Progenitor cell of endocrine pancreas (in vitro differentiated cells): Measurements from ENCODE around the gene UST. TPM values are rescaled to one million over a fixed set of nuclear protein-coding genes. Genes with fewer than 3 reads are reported as not detected.

Source experiments
- DNase-seq: peaks from one replicate; pipeline ENCODE4 v3.0.0; 2021; ENCODE audit warnings: low spot score; ENCODE audit not compliant: unreplicated experiment
- H3K27ac Mint-ChIP-seq: 2 replicates; pipeline ENCODE4 v1.8.0; 2021; ENCODE audit warnings: mild to moderate bottlenecking, moderate library complexity, mixed read lengths
- H3K27me3 Mint-ChIP-seq: 2 replicates; pipeline ENCODE4 v1.8.0; 2021; ENCODE audit warnings: mixed read lengths
- H3K36me3 Mint-ChIP-seq: 2 replicates; pipeline ENCODE4 v1.8.0; 2022; ENCODE audit warnings: mixed read lengths; ENCODE audit not compliant: insufficient read depth
- H3K4me1 Mint-ChIP-seq: 2 replicates; pipeline ENCODE4 v1.8.0; 2021; ENCODE audit warnings: low read depth, mixed read lengths
- H3K4me3 Mint-ChIP-seq: 2 replicates; pipeline ENCODE4 v1.8.0; 2021; ENCODE audit warnings: low read depth, mild to moderate bottlenecking, moderate library complexity, mixed read lengths
- H3K9me3 Mint-ChIP-seq: 2 replicates; pipeline ENCODE4 v1.8.0; 2021; ENCODE audit warnings: low read depth, mixed read lengths
- total RNA-seq: library from RNA; stranded (reverse); gene quantifications from 2 replicates; pipeline ENCODE4 v1.2.1, GENCODE V29; 2021
- TF ChIP-seq, protein P1 (sequence below): fragments of 200-600 bp; sonication (generic); IDR thresholded peaks from one replicate; pipeline ENCODE4 v1.5.0; 2021; ENCODE audit warnings: antibody characterized with exemption, mild to moderate bottlenecking; ENCODE audit not compliant: unreplicated experiment

The UST gene
- total RNA-seq, 1 donor from 2014 or later, result 2.9 TPM

DNA sequence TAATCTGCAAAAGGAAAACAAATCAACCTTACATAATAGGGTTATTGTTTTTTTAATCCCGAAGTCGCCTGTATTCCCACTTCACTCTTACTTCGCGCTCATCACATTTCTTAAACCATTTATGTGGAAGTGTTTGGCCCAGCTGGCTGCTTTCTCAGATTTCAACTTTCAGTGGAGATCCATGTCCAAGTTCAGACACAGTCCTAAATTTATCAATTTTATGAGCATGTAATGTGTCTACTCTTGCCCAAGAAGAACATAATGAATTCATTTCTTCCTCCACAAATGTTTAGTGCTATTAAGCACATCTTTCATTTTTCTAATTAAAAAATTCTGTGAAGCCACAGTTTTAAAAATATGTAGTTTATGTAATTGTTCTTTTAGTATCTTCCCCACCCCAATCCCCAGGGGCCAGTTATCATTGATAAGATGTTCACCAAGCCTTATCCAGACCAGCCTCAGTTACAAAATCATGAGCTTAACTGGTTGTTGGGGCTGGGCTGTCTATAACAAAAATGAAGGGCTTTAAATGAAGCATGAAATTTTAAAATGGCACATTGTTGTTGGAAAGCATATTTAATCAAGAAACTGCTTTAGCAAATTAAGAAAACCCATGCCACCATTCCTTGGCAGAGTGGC is 151.7 kb downstream of the UST start:
- H3K4me3 Mint-ChIP-seq, result no peak overlapping the region
- H3K27me3 Mint-ChIP-seq, result no peaks in the 10 kb centered on the region
- DNase-seq, result no peak
- no peaks in the 10 kb centered on the region for H3K9me3 Mint-ChIP-seq
- TF ChIP-seq, protein P1, sequence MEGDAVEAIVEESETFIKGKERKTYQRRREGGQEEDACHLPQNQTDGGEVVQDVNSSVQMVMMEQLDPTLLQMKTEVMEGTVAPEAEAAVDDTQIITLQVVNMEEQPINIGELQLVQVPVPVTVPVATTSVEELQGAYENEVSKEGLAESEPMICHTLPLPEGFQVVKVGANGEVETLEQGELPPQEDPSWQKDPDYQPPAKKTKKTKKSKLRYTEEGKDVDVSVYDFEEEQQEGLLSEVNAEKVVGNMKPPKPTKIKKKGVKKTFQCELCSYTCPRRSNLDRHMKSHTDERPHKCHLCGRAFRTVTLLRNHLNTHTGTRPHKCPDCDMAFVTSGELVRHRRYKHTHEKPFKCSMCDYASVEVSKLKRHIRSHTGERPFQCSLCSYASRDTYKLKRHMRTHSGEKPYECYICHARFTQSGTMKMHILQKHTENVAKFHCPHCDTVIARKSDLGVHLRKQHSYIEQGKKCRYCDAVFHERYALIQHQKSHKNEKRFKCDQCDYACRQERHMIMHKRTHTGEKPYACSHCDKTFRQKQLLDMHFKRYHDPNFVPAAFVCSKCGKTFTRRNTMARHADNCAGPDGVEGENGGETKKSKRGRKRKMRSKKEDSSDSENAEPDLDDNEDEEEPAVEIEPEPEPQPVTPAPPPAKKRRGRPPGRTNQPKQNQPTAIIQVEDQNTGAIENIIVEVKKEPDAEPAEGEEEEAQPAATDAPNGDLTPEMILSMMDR, result no peak
- H3K4me1 Mint-ChIP-seq, result no peaks in the 10 kb centered on the region
- H3K36me3 Mint-ChIP-seq, result no peaks in the 10 kb centered on the region
- H3K27ac Mint-ChIP-seq, result no peak overlapping the region

DNA sequence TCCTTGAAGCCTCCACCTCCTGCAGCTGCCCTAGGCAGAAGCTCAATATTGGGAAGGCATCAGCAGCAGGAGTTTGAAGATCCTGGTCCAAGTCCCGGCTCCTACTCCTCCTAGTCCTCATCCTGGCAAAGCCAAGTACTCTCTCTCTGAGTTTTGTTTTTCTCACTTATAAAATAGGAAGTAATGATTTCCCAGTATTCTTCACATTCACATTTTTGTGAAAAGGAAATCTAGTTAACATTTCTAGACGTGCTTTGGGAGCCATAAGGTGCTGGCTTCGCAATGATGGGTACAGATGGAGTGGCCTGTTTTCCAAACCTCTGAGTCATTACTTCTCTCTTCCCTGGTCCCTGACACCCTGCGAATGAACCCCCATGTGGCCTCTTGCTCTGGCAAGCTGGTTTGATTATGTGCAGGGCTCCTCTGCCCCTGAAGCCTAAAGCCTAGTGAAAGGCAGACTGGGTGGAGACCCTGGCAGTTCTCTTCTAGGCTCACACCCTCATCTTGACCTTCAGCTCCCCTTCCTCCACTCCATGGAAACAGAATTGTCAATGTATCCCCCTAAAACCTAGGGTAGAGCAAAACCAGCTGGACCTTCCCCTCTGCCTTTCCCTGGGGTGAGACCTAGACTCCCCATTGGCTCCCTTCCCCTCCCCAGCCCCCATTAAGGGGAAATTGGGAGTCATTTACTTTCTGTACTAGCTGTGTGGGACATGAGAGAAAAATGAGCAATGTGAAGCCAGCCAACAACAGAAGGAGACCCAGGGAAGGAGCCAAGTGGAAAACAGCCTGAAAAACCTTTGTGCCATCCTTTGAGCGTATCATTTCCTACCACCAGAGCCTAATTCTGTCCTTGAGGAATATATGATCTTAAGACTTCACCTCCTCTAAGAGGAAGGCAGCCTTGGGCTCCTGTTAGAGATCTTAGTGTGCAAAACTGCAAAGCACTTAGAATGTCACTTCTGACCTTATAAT is 158.4 kb downstream of the UST start:
- no peak for DNase-seq
- TF ChIP-seq, protein P1, result no peak

DNA sequence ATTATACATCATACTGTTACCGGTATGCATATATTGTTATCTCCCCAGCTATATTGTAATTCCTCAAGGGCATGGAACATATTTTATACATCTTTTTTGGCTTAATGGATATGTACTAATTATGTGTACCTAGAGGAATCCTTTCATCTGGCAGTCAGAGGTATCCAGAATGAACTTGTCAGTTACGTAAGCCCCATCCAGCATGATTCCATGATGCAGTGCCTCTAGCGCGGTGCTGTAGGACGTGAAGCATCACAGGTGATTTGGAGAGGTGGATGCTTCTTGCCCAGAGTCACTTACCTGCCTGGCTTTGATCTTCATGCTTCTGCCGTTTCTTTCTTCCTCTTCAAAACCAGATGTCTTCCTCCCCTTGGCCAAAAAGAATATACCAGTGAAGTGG is 159.1 kb downstream of the UST start:
- Mint-ChIP-seq H3K27me3 (no peaks in the 10 kb centered on the region), H3K27ac (no peak overlapping the region), H3K9me3 (no peaks in the 10 kb centered on the region), H3K4me1 (no peaks in the 10 kb centered on the region), H3K36me3 (no peaks in the 10 kb centered on the region), H3K4me3 (no peak overlapping the region)
- TF ChIP-seq, protein P1, result no peak
- DNase-seq, result no peak

More for the DNA sequence above, 158.4 kb downstream of the UST start:
- H3K9me3 Mint-ChIP-seq, result no peaks in the 10 kb centered on the region
- no peaks in the 10 kb centered on the region for H3K27me3 Mint-ChIP-seq
- no peaks in the 10 kb centered on the region for H3K4me1 Mint-ChIP-seq
- H3K36me3 Mint-ChIP-seq, result no peaks in the 10 kb centered on the region
- no peak overlapping the region for H3K27ac Mint-ChIP-seq
- no peak overlapping the region for H3K4me3 Mint-ChIP-seq

DNA sequence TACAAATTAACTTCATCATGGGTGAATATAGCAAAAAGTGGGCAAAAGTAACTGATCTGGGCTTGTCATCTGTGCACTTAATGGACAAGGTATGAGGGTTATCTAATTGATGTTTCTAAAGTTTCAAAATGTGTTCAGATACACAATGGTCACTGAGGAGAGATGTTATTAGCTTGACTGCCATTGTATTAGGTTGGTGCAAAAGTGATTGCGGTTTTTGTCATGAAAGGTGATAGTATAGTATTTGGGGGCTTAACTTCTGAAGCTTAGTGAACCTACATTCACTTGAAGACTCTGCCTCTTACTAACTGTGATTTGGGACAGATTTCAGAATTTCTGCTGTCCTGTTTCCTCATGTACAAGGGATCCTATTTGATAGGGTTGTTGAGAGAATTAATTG is 159.6 kb downstream of the UST start:
- H3K27ac Mint-ChIP-seq, result no peak overlapping the region
- H3K27me3 Mint-ChIP-seq, result no peaks in the 10 kb centered on the region
- no peaks in the 10 kb centered on the region for H3K9me3 Mint-ChIP-seq
- TF ChIP-seq, protein P1, result no peak
- DNase-seq, result no peak
- H3K4me3 Mint-ChIP-seq, result no peak overlapping the region
- H3K4me1 Mint-ChIP-seq, result no peaks in the 10 kb centered on the region
- no peaks in the 10 kb centered on the region for H3K36me3 Mint-ChIP-seq

DNA sequence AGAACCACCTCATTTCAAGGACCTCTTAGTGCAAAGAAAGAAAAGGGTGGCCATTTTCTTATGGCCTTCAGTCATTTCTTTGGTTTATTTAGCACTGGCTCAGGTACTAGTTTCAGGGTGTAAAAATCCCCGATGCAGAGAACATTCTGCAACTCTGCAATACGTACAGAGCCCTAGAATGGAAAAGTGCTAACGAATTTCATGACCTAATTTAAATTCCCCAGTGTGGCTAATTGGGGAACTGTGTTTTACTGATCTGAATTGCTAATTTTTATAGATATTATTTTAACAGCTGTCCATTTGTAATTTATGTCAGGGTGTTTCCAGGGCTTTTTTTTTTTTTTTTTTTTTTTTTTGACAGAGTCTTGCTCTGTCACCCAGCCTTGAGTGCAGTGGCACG is 160.7 kb downstream of the UST start:
- TF ChIP-seq, protein P1, result no peak
- peaks cover 5% of the 10 kb centered on the region for H3K4me1 Mint-ChIP-seq
- no peaks in the 10 kb centered on the region for H3K9me3 Mint-ChIP-seq
- no peak for DNase-seq
- no peaks in the 10 kb centered on the region for H3K36me3 Mint-ChIP-seq
- no peaks in the 10 kb centered on the region for H3K27me3 Mint-ChIP-seq
- no peak overlapping the region for H3K4me3 Mint-ChIP-seq
- no peak overlapping the region for H3K27ac Mint-ChIP-seq
